ENCODE measurements around the gene ZCCHC7. TPM values are rescaled to one million over a fixed set of nuclear protein-coding genes. Genes with fewer than 3 reads are reported as not detected.

The ZCCHC7 gene
- total RNA-seq, 4 donors from 2014 or later, result 4.8 to 11.2 (median 6.9) TPM

DNA sequence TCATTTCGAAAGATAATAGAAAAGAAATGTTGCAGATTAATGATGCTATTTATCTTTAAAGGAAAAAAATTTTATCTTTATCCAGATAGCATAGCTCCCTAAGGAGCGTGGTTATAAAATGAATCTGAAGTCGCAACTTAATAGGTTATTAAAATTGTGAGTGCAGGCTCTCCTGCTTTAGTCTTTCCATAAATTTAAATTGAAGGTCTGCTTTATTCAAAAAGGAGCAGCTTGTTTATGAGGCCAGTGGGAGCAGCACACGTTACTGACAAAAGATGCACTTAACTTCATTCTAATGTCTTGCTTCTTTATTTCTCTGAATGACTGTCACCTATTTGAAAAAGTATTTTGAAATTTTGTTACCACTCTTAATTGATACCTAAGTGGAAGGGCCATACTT is 95.0 kb downstream of the ZCCHC7 start:
- intact Hi-C loops (cut with DNase I; ENCODE audit: low total_unique reads), result no loop called here
- TF ChIP-seq CTCF (IDR thresholded peaks at IDR 0.05 in 4 of 5, conservative IDR thresholded peaks at IDR 0.05 in 1 of 5) (no peak), POLR2A (IDR thresholded peaks at IDR 0.05) (no peak)
- DNase-seq (no peak), ATAC-seq (no peak)
- Histone ChIP-seq H3K9me3 (no peaks in the 10 kb centered on the region), H3K4me1 (no peaks in the 10 kb centered on the region), H3K36me3 (no peaks in the 10 kb centered on the region), H3K4me3 (no peak overlapping the region), H3K27ac (no peak overlapping the region), H3K27me3 (no peaks in the 10 kb centered on the region)
- in situ Hi-C loops (cut with MboI; ENCODE audit: low sequenced_read_pairs in 4 of 4), result no loop called here

GRCh38 chr9:37215830-37216229 is 95.5 kb downstream of the ZCCHC7 start:
- in situ Hi-C loops (cut with MboI; ENCODE audit: low sequenced_read_pairs in 4 of 4), result no loop called here

DNA sequence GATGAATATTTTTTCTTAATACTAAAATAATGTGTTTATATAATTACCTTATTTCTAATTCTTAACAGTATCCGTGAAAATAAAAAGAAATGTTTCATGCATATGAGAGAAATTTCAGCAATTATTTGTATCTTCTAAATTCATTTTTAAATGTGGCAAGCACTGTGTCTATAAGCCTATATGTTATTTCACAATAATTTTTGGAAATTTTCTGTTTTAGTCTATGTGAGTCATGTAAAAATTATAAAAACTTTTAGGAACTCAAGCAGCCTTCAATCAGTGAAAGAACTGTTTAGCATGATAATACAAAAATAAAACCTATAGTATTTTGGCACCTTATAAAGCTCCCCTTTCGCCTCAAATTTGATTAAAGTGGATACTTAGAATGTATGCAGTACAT is 96.8 kb downstream of the ZCCHC7 start:
- H3K9me3 ChIP-seq, result no peaks in the 10 kb centered on the region
- H3K36me3 ChIP-seq, result no peaks in the 10 kb centered on the region
- H3K27ac ChIP-seq, result no peak overlapping the region
- no peak for ATAC-seq
- in situ Hi-C loops (cut with MboI; ENCODE audit: low sequenced_read_pairs in 4 of 4), result no loop called here
- no peak for DNase-seq
- H3K4me3 ChIP-seq, result no peak overlapping the region
- no peaks in the 10 kb centered on the region for H3K27me3 ChIP-seq
- H3K4me1 ChIP-seq, result no peaks in the 10 kb centered on the region
- TF ChIP-seq CTCF (IDR thresholded peaks at IDR 0.05 in 4 of 5, conservative IDR thresholded peaks at IDR 0.05 in 1 of 5) (no peak), POLR2A (IDR thresholded peaks at IDR 0.05) (no peak)
- intact Hi-C loops (cut with DNase I; ENCODE audit: low total_unique reads), result no loop called here

More at GRCh38 chr9:37215830-37216229, 95.5 kb downstream of the ZCCHC7 start:
- no peaks in the 10 kb centered on the region for H3K4me1 ChIP-seq
- no peaks in the 10 kb centered on the region for H3K27me3 ChIP-seq
- H3K27ac ChIP-seq, result no peak overlapping the region
- no peaks in the 10 kb centered on the region for H3K9me3 ChIP-seq
- DNase-seq, result no peak
- intact Hi-C loops (cut with DNase I; ENCODE audit: low total_unique reads), result no loop called here
- H3K36me3 ChIP-seq, result no peaks in the 10 kb centered on the region
- TF ChIP-seq CTCF (IDR thresholded peaks at IDR 0.05 in 4 of 5, conservative IDR thresholded peaks at IDR 0.05 in 1 of 5) (no peak), POLR2A (IDR thresholded peaks at IDR 0.05) (no peak)
- H3K4me3 ChIP-seq, result no peak overlapping the region
- ATAC-seq, result no peak

GRCh38 chr9:37218800-37219425 is 98.5 kb downstream of the ZCCHC7 start:
- no peak for DNase-seq
- no peak for TF ChIP-seq CTCF (IDR thresholded peaks at IDR 0.05 in 4 of 5, conservative IDR thresholded peaks at IDR 0.05 in 1 of 5)
- H3K27ac ChIP-seq, result no peak overlapping the region
- ATAC-seq, result no peak
- H3K36me3 ChIP-seq, result no peaks in the 10 kb centered on the region
- no peak overlapping the region for H3K4me3 ChIP-seq
- no peaks in the 10 kb centered on the region for H3K27me3 ChIP-seq
- no peaks in the 10 kb centered on the region for H3K4me1 ChIP-seq
- intact Hi-C loops (cut with DNase I; ENCODE audit: low total_unique reads) (no loop called here), in situ Hi-C loops (cut with MboI; ENCODE audit: low sequenced_read_pairs in 4 of 4) (no loop called here)
- no peaks in the 10 kb centered on the region for H3K9me3 ChIP-seq

- in situ Hi-C loops (cut with MboI; ENCODE audit: low sequenced_read_pairs in 4 of 4), result no loop called here
- no peaks in the 10 kb centered on the region for H3K4me1 ChIP-seq
- DNase-seq, result no peak
- no peaks in the 10 kb centered on the region for H3K36me3 ChIP-seq
- H3K9me3 ChIP-seq, result no peaks in the 10 kb centered on the region
- TF ChIP-seq CTCF (IDR thresholded peaks at IDR 0.05 in 4 of 5, conservative IDR thresholded peaks at IDR 0.05 in 1 of 5) (no peak), POLR2A (IDR thresholded peaks at IDR 0.05) (no peak)
- no peaks in the 10 kb centered on the region for H3K27me3 ChIP-seq
- intact Hi-C loops (cut with DNase I; ENCODE audit: low total_unique reads), result no loop called here
- no peak for ATAC-seq
- no peak overlapping the region for H3K27ac ChIP-seq
- no peak overlapping the region for H3K4me3 ChIP-seq
Observed at GRCh38 chr9:37220971-37221370, 100.6 kb downstream of the ZCCHC7 start.

Measured in gastrocnemius medialis (tissue), 4 donors.